ENCODE measurements around the gene IFITM1. TPM values are rescaled to one million over a fixed set of nuclear protein-coding genes. Genes with fewer than 3 reads are reported as not detected.
A peak's percentile ranks its signal among the peaks of the same experiment; 100 is the strongest.

IFITM1 gene
- total and polyA plus RNA-seq, 9 of the 15 experiments (the other 6 are each of a cell fraction or from before 2014, with no cell fraction given), result 691 to 5,579 (median 974) TPM

GRCh38 chr11:315051-315481 lies 1.2 kb downstream of the IFITM1 start (continued):
- TF ChIP-seq CHD7 (IDR thresholded peaks at IDR 0.05; ENCODE audit: low read depth, low read length) (no peak), ERF (CRISPR knock-in tag; IDR thresholded peaks at IDR 0.05) (peak; percentile 28; the same call in 1 of the 2 replicates), NFYB (IDR thresholded peaks at IDR 0.05; ENCODE audit: extremely low read depth, insufficient read length) (no peak), NUFIP1 (IDR thresholded peaks at IDR 0.05; ENCODE audit: partially characterized antibody) (no peak), MCM7 (IDR thresholded peaks at IDR 0.05) (no peak), KDM5B (IDR thresholded peaks at IDR 0.05; ENCODE audit: insufficient replicate concordance, low read depth, low read length) (peak; percentile 51), ZNF511 (CRISPR knock-in tag; IDR thresholded peaks at IDR 0.05) (peak; percentile 22; the same call in 1 of the 2 replicates), HCFC1 (IDR thresholded peaks at IDR 0.05; ENCODE audit: low read depth, low read length) (no peak), KLF13 (tag; IDR thresholded peaks at IDR 0.05; ENCODE audit: borderline replicate concordance, low read depth) (no peak), JUNB (CRISPR knock-in tag; conservative IDR thresholded peaks at IDR 0.05) (no peak), HMG20A (CRISPR knock-in tag; conservative IDR thresholded peaks at IDR 0.05) (no peak), ZNF583 (CRISPR knock-in tag; IDR thresholded peaks at IDR 0.05) (no peak), SLC30A9 (CRISPR knock-in tag; IDR thresholded peaks at IDR 0.05) (no peak), ZNF830 (CRISPR knock-in tag; IDR thresholded peaks at IDR 0.05) (no peak), IFI16 (CRISPR knock-in tag; IDR thresholded peaks at IDR 0.05) (no peak), MTA2 (IDR thresholded peaks at IDR 0.05; ENCODE audit: low read depth) (no peak)
- TF ChIP-seq, protein P1, sequence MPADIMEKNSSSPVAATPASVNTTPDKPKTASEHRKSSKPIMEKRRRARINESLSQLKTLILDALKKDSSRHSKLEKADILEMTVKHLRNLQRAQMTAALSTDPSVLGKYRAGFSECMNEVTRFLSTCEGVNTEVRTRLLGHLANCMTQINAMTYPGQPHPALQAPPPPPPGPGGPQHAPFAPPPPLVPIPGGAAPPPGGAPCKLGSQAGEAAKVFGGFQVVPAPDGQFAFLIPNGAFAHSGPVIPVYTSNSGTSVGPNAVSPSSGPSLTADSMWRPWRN (IDR thresholded peaks at IDR 0.05; ENCODE audit: low read depth), result no peak
- TF ChIP-seq, protein P2, sequence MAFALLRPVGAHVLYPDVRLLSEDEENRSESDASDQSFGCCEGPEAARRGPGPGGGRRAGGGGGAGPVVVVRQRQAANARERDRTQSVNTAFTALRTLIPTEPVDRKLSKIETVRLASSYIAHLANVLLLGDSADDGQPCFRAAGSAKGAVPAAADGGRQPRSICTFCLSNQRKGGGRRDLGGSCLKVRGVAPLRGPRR (CRISPR knock-in tag; IDR thresholded peaks at IDR 0.05), result no peak

Measured in K562 (cell line).